K562 (cell line): Measurements from ENCODE around the gene TP73. TPM values are rescaled to one million over a fixed set of nuclear protein-coding genes. Genes with fewer than 3 reads are reported as not detected.

Source experiments
- ARNT ChIP-seq, 2 experiments: fragments of 450-650 bp; IDR thresholded peaks; 2 replicates each; pipeline ENCODE4 v1.6.1; 2016; ENCODE audit warnings: mild to moderate bottlenecking in 1 of 2
- CBX8 ChIP-seq: fragments of 200-600 bp; sonication (generic); IDR thresholded peaks from 2 replicates; pipeline ENCODE4 v1.6.1; 2012; ENCODE audit warnings: borderline replicate concordance, mixed run types, low read depth, mild to moderate bottlenecking, moderate library complexity, mixed read lengths, low read length, control low read depth, inconsistent platforms; ENCODE audit not compliant: poor library complexity, severe bottlenecking; ENCODE audit errors: extremely low read depth
- ESRRA ChIP-seq: fragments of 450-650 bp; IDR thresholded peaks from 2 replicates; pipeline ENCODE4 v1.6.1; 2014; ENCODE audit warnings: low read depth, mild to moderate bottlenecking, moderate library complexity, borderline replicate concordance
- ESRRB ChIP-seq: fragments of 250-450 bp; sonication (Bioruptor Pico); IDR thresholded peaks from 2 replicates; pipeline ENCODE4 v1.5.0; 2020; ENCODE audit warnings: mild to moderate bottlenecking, moderate library complexity, borderline replicate concordance
- ETV1 ChIP-seq: fragments of 450-650 bp; conservative IDR thresholded peaks from 2 replicates; pipeline ENCODE4 v1.6.1; 2016; ENCODE audit warnings: missing genetic modification characterization, control low read depth, low read depth, missing compliant biosample characterization
- HDAC2 ChIP-seq: fragments of 450-650 bp; IDR thresholded peaks from 2 replicates; pipeline ENCODE4 v1.6.1; 2016; ENCODE audit warnings: mild to moderate bottlenecking
- KLF13 ChIP-seq: fragments of 450-650 bp; IDR thresholded peaks from 2 replicates; pipeline ENCODE4 v1.6.1; 2016; ENCODE audit warnings: missing genetic modification characterization, low read depth, mild to moderate bottlenecking, missing compliant biosample characterization, moderate library complexity, borderline replicate concordance
- MYC ChIP-seq, 2 experiments: fragments of 250-450 bp in 1 of 2; sonication (Bioruptor Pico) in 1 of 2; IDR thresholded peaks; 2 replicates each; pipeline versions ENCODE4 v1.5.1 to v1.6.1; 2012 to 2021; ENCODE audit warnings: low read depth in 2 of 2, borderline replicate concordance in 1 of 2, improper control_type of control experiment in 1 of 2, low read length in 1 of 2, mild to moderate bottlenecking in 1 of 2, moderate library complexity in 1 of 2
- NFATC3 ChIP-seq: fragments of 450-650 bp; IDR thresholded peaks from 2 replicates; pipeline ENCODE4 v1.6.1; 2017; ENCODE audit warnings: mild to moderate bottlenecking
- POLR2B ChIP-seq: fragments of 450-650 bp; IDR thresholded peaks from 2 replicates; pipeline ENCODE4 v1.6.1; 2018; ENCODE audit warnings: low read depth; ENCODE audit not compliant: partially characterized antibody
- PTBP1 ChIP-seq: fragments of 200-400 bp; formaldehyde crosslinking; IDR thresholded peaks from 2 replicates; pipeline ENCODE4 v1.6.1; 2017; ENCODE audit warnings: low read depth, low read length
- U2AF1 ChIP-seq: fragments of 200-400 bp; formaldehyde crosslinking; optimal IDR thresholded peaks from 2 replicates; pipeline ENCODE3; 2017; ENCODE audit warnings: mild to moderate bottlenecking, low read depth, low read length, moderate library complexity
- UBTF ChIP-seq, 2 experiments: IDR thresholded peaks; 2 replicates each; pipeline ENCODE4 v1.6.1; 2012; ENCODE audit warnings: improper control_type of control experiment in 2 of 2, low read depth in 2 of 2, low read length in 2 of 2, borderline replicate concordance in 1 of 2
- ZBED1 ChIP-seq: IDR thresholded peaks from 2 replicates; pipeline ENCODE4 v1.6.1; 2014
- ZNF668 ChIP-seq: fragments of 250-450 bp; sonication (Bioruptor Pico); IDR thresholded peaks from 2 replicates; pipeline ENCODE4 v1.8.0; 2022; ENCODE audit warnings: mild to moderate bottlenecking, inconsistent platforms
- polyA plus RNA-seq, 8 experiments: library from polyadenylated mRNA; depleted of rRNA in 4 of 8; stranded (reverse) in 5 of 8; unstranded in 3 of 8; fragments of >200 nt; fragmentation: Nextera tagmentation in 2 of 8; fragmentation: Illumina TruSeq in 1 of 8; extraction: Ambion mirVana in 2 of 8; extraction: Trizol in 1 of 8; gene quantifications; 2 replicates each; pipeline versions ENCODE4 v1.2.1 to v1.2.3, GENCODE V29; 2011 to 2014; ENCODE audit warnings: inconsistent platforms in 1 of 8, missing spikeins in 1 of 8
- total RNA-seq, 7 experiments: library from RNA; depleted of rRNA in 6 of 7; stranded (reverse); fragments of >200 nt in 6 of 7; fragmentation: Illumina TruSeq in 2 of 7; extraction: Trizol in 2 of 7; gene quantifications; 2 replicates each; pipeline versions ENCODE4 v1.2.1 to v1.2.3, GENCODE V29; 2011 to 2021; ENCODE audit warnings: low replicate concordance in 1 of 7
- TF ChIP-seq, protein P1 (sequence below), 3 experiments: IDR thresholded peaks in 2 of 3; conservative IDR thresholded peaks in 1 of 3; 2 replicates each; pipeline ENCODE4 v1.5.1; 2011 to 2012; ENCODE audit warnings: low read length in 3 of 3, mild to moderate bottlenecking in 3 of 3, control low read depth in 2 of 3, improper control_type of control experiment in 1 of 3, inconsistent platforms in 1 of 3, low read depth in 1 of 3, mixed read lengths in 1 of 3, moderate library complexity in 1 of 3; ENCODE audit not compliant: insufficient read depth in 2 of 3
- TF ChIP-seq, protein P2 (sequence below): sonication (generic); formaldehyde crosslinking; IDR thresholded peaks from 2 replicates; pipeline ENCODE4 v1.4.0; 2020; ENCODE audit warnings: mild to moderate bottlenecking, missing genetic modification reagents
- TF ChIP-seq, protein P3 (sequence below): fragments of 450-650 bp; formaldehyde crosslinking; conservative IDR thresholded peaks from 2 replicates; pipeline ENCODE4 v1.4.0; 2022; ENCODE audit warnings: mild to moderate bottlenecking, missing genetic modification characterization

The TP73 gene
- total and polyA plus RNA-seq, 9 of the 15 experiments (the other 6 are each of a cell fraction or from before 2014, with no cell fraction given): 0.07 to 1.6 (median 0.40) TPM; not detected in 2

DNA sequence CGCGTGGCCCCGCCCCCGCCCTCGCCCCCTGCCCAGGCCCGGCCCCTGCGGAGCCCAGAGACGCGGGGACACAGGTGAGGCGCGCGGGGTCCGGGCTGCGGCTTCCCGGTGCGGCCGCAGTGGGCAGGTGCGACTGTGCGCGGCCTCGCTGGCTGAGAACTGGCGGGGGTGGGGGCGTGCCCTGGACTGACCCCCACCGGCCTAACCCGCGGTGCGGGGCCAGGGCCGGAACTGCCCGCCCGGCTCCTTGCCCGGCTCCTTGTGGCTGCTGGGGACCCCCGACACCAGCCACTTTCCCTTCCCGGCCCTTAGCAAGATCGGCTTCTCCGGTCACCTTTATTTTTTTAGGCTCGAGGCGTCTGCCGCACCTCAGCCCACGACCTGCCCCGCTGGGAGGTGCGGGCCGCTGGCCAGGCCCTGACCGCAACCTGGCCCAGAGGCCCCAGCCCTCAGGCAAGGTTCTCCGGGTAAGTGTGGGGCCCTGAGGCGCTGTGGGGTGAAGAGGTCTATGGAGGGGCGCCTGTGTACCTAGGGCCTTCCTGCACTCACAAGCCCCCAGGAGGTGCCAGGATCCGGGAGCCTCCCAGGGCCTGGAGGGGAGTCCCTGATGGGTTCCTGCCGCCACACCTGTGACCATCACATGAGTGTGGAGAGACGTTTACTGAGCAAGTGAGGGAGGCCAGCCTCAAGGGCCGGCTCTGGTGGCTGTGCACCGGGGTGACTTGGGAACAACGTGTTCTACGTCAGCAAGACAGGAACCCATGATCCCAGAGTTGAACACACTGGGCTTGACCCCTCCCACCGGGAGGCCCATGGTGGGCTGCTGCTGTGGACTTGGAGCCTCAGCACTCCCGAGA lies 120.6 kb downstream of the TP73 start, which contains the start of gene SMIM1 (continued):
- TF ChIP-seq ESRRB (CRISPR knock-in tag) (no peak), POLR2B (no peak), HDAC2 (0 out of 2 replicates have a peak, but pooled peaks have one; percentile 9), KLF13 (0 out of 2 replicates have a peak, but pooled peaks have one; percentile 33), ARNT (IDR thresholded peaks at IDR 0.05) (no peak), MYC (IDR thresholded peaks at IDR 0.05; ENCODE audit: low read depth, low read length) (no peak), MYC (CRISPR knock-in tag; IDR thresholded peaks at IDR 0.05; ENCODE audit: borderline replicate concordance, low read depth) (peak; percentile 67; the same call in 1 of the 2 replicates), ZNF668 (CRISPR knock-in tag) (no peak), ESRRA (no peak; the same call in 1 of the 2 replicates), NFATC3 (no peak), UBTF (IDR thresholded peaks at IDR 0.05; ENCODE audit: borderline replicate concordance in 1 of 2, low read depth in 2 of 2, low read length in 2 of 2) (peak in 1 of 2 experiments; percentile 82; a peak in 2 of 4 replicates), ZBED1 (no peak), CBX8 (no peak), PTBP1 (0 out of 2 replicates have a peak, but pooled peaks have one; percentile 43), ETV1 (tag) (no peak), U2AF1 (no peak)
- TF ChIP-seq, protein P1, sequence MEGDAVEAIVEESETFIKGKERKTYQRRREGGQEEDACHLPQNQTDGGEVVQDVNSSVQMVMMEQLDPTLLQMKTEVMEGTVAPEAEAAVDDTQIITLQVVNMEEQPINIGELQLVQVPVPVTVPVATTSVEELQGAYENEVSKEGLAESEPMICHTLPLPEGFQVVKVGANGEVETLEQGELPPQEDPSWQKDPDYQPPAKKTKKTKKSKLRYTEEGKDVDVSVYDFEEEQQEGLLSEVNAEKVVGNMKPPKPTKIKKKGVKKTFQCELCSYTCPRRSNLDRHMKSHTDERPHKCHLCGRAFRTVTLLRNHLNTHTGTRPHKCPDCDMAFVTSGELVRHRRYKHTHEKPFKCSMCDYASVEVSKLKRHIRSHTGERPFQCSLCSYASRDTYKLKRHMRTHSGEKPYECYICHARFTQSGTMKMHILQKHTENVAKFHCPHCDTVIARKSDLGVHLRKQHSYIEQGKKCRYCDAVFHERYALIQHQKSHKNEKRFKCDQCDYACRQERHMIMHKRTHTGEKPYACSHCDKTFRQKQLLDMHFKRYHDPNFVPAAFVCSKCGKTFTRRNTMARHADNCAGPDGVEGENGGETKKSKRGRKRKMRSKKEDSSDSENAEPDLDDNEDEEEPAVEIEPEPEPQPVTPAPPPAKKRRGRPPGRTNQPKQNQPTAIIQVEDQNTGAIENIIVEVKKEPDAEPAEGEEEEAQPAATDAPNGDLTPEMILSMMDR (IDR thresholded peaks at IDR 0.05 in 2 of 3, conservative IDR thresholded peaks at IDR 0.05 in 1 of 3; ENCODE audit: insufficient read depth in 2 of 3, low read depth in 1 of 3, low read length in 3 of 3): no peak
- TF ChIP-seq, protein P2, sequence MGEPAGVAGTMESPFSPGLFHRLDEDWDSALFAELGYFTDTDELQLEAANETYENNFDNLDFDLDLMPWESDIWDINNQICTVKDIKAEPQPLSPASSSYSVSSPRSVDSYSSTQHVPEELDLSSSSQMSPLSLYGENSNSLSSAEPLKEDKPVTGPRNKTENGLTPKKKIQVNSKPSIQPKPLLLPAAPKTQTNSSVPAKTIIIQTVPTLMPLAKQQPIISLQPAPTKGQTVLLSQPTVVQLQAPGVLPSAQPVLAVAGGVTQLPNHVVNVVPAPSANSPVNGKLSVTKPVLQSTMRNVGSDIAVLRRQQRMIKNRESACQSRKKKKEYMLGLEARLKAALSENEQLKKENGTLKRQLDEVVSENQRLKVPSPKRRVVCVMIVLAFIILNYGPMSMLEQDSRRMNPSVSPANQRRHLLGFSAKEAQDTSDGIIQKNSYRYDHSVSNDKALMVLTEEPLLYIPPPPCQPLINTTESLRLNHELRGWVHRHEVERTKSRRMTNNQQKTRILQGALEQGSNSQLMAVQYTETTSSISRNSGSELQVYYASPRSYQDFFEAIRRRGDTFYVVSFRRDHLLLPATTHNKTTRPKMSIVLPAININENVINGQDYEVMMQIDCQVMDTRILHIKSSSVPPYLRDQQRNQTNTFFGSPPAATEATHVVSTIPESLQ: no peak
- TF ChIP-seq, protein P3, sequence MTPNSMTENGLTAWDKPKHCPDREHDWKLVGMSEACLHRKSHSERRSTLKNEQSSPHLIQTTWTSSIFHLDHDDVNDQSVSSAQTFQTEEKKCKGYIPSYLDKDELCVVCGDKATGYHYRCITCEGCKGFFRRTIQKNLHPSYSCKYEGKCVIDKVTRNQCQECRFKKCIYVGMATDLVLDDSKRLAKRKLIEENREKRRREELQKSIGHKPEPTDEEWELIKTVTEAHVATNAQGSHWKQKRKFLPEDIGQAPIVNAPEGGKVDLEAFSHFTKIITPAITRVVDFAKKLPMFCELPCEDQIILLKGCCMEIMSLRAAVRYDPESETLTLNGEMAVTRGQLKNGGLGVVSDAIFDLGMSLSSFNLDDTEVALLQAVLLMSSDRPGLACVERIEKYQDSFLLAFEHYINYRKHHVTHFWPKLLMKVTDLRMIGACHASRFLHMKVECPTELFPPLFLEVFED (CRISPR knock-in tag): no peak
